ENCODE results near the gene BDH1. TPM values are rescaled to one million over a fixed set of nuclear protein-coding genes. Genes with fewer than 3 reads are reported as not detected.
A peak's percentile ranks its signal among the peaks of the same experiment; 100 is the strongest.

The BDH1 gene
- total and polyA plus RNA-seq, 2 of the 13 experiments (the other 11 are each of a cell fraction or from before 2014, with no cell fraction given), result 21.2 to 71.9 TPM

- TF ChIP-seq GTF2F1 (IDR thresholded peaks at IDR 0.05; ENCODE audit: low read length) (no peak), TFDP1 (CRISPR knock-in tag; IDR thresholded peaks at IDR 0.05; ENCODE audit: borderline replicate concordance) (peak; percentile 18; the same call in 1 of the 2 replicates), IRF9 (CRISPR knock-in tag; IDR thresholded peaks at IDR 0.05; ENCODE audit: borderline replicate concordance) (0 out of 2 replicates have a peak, but pooled peaks have one; percentile 36), FOXA3 (CRISPR knock-in tag; IDR thresholded peaks at IDR 0.05) (0 out of 2 replicates have a peak, but pooled peaks have one; percentile 32), ZNF550 (CRISPR knock-in tag; IDR thresholded peaks at IDR 0.05; ENCODE audit: borderline replicate concordance) (0 out of 2 replicates have a peak, but pooled peaks have one; percentile 44), NR0B2 (CRISPR knock-in tag; IDR thresholded peaks at IDR 0.05) (0 out of 2 replicates have a peak, but pooled peaks have one; percentile 14), RAD51 (IDR thresholded peaks at IDR 0.05; ENCODE audit: borderline replicate concordance) (no peak), ZKSCAN5 (CRISPR knock-in tag; IDR thresholded peaks at IDR 0.05) (peak; percentile 55; the same call in 1 of the 2 replicates), NCOA1 (CRISPR knock-in tag; IDR thresholded peaks at IDR 0.05) (peak; percentile 48; the same call in 1 of the 2 replicates), TOPORS (CRISPR knock-in tag; IDR thresholded peaks at IDR 0.05) (no peak), NRL (CRISPR knock-in tag; IDR thresholded peaks at IDR 0.05; ENCODE audit: borderline replicate concordance) (peak; percentile 68; the same call in 1 of the 2 replicates), IRF1 (CRISPR knock-in tag; IDR thresholded peaks at IDR 0.05; ENCODE audit: low read depth) (no peak), SOX5 (CRISPR knock-in tag; IDR thresholded peaks at IDR 0.05; ENCODE audit: borderline replicate concordance) (peak; percentile 15; the same call in 1 of the 2 replicates), HNRNPH1 (optimal IDR thresholded peaks at IDR 0.05; ENCODE audit: low read depth, low read length) (peak; percentile 45), ZBTB7A (CRISPR knock-in tag; IDR thresholded peaks at IDR 0.05) (peak; percentile 49; the same call in 1 of the 2 replicates), NR2F6 (IDR thresholded peaks at IDR 0.05) (peak; percentile 65; the same call in 1 of the 2 replicates), NR2F6 (CRISPR knock-in tag; IDR thresholded peaks at IDR 0.05) (peak; percentile 62; the same call in 1 of the 2 replicates), THAP11 (CRISPR knock-in tag; IDR thresholded peaks at IDR 0.05) (no peak), ZNF33B (CRISPR knock-in tag; IDR thresholded peaks at IDR 0.05) (no peak), SALL1 (CRISPR knock-in tag; IDR thresholded peaks at IDR 0.05) (peak; percentile 62)
- TF ChIP-seq, protein P1, sequence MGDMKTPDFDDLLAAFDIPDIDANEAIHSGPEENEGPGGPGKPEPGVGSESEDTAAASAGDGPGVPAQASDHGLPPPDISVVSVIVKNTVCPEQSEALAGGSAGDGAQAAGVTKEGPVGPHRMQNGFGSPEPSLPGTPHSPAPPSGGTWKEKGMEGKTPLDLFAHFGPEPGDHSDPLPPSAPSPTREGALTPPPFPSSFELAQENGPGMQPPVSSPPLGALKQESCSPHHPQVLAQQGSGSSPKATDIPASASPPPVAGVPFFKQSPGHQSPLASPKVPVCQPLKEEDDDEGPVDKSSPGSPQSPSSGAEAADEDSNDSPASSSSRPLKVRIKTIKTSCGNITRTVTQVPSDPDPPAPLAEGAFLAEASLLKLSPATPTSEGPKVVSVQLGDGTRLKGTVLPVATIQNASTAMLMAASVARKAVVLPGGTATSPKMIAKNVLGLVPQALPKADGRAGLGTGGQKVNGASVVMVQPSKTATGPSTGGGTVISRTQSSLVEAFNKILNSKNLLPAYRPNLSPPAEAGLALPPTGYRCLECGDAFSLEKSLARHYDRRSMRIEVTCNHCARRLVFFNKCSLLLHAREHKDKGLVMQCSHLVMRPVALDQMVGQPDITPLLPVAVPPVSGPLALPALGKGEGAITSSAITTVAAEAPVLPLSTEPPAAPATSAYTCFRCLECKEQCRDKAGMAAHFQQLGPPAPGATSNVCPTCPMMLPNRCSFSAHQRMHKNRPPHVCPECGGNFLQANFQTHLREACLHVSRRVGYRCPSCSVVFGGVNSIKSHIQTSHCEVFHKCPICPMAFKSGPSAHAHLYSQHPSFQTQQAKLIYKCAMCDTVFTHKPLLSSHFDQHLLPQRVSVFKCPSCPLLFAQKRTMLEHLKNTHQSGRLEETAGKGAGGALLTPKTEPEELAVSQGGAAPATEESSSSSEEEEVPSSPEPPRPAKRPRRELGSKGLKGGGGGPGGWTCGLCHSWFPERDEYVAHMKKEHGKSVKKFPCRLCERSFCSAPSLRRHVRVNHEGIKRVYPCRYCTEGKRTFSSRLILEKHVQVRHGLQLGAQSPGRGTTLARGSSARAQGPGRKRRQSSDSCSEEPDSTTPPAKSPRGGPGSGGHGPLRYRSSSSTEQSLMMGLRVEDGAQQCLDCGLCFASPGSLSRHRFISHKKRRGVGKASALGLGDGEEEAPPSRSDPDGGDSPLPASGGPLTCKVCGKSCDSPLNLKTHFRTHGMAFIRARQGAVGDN (CRISPR knock-in tag; IDR thresholded peaks at IDR 0.05), result peak; percentile 95
Measured at GRCh38 chr3:197513953-197514785, 41.6 kb downstream of the BDH1 start (continued).
